GM20000 (cell line): ENCODE results near the gene SDHC.
"Not testable (repeated sequence)": the region's sequence is repeated elsewhere in the genome, so short reads cannot be mapped to it uniquely, and the experiment has no call there.

Source experiments
- DNase-seq: peaks from one replicate; pipeline ENCODE4 v3.0.0; 2012; ENCODE audit warnings: low spot score
- TF ChIP-seq, protein P1 (sequence below): IDR thresholded peaks from 2 replicates; pipeline ENCODE4 v1.5.1; 2012; ENCODE audit warnings: mild to moderate bottlenecking, control low read depth; ENCODE audit errors: extremely low read depth, missing control alignments

SDHC gene

DNA sequence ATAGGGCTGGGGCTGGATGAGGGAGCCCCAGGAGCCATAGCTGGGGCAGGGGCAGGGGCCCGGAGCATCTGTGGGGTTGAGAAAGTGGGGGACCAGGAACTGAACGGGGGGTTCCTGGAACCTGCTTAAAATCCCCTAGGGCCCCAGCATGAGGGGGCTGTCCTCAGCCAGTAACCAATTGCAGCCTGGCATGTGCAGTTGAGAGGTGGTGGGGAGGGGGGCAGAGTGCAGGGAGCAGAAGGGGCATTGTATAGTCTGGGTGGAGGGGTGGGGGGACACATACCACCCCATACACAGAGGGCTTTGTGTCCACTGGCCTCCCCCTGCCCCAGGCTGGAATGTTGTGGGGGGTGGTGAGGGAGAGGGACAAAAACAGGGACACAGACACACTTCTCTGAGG, 4.3 kb upstream of the SDHC start, which contains the start of gene MPZ:
MPZ (minus strand) TSS at position 101 of the 400 bp plus-strand sequence; CDS start at position 38, 63 bp downstream.
- no peak for DNase-seq
- TF ChIP-seq, protein P1, sequence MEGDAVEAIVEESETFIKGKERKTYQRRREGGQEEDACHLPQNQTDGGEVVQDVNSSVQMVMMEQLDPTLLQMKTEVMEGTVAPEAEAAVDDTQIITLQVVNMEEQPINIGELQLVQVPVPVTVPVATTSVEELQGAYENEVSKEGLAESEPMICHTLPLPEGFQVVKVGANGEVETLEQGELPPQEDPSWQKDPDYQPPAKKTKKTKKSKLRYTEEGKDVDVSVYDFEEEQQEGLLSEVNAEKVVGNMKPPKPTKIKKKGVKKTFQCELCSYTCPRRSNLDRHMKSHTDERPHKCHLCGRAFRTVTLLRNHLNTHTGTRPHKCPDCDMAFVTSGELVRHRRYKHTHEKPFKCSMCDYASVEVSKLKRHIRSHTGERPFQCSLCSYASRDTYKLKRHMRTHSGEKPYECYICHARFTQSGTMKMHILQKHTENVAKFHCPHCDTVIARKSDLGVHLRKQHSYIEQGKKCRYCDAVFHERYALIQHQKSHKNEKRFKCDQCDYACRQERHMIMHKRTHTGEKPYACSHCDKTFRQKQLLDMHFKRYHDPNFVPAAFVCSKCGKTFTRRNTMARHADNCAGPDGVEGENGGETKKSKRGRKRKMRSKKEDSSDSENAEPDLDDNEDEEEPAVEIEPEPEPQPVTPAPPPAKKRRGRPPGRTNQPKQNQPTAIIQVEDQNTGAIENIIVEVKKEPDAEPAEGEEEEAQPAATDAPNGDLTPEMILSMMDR: no peak

GRCh38 chr1:161311595-161312181, 2.5 kb upstream of the SDHC start:
- DNase-seq: no peak
- TF ChIP-seq, protein P1: no peak

GRCh38 chr1:161313554-161314200, 504 bp upstream of the SDHC start:
- no peak for DNase-seq
- TF ChIP-seq, protein P1: no peak

DNA sequence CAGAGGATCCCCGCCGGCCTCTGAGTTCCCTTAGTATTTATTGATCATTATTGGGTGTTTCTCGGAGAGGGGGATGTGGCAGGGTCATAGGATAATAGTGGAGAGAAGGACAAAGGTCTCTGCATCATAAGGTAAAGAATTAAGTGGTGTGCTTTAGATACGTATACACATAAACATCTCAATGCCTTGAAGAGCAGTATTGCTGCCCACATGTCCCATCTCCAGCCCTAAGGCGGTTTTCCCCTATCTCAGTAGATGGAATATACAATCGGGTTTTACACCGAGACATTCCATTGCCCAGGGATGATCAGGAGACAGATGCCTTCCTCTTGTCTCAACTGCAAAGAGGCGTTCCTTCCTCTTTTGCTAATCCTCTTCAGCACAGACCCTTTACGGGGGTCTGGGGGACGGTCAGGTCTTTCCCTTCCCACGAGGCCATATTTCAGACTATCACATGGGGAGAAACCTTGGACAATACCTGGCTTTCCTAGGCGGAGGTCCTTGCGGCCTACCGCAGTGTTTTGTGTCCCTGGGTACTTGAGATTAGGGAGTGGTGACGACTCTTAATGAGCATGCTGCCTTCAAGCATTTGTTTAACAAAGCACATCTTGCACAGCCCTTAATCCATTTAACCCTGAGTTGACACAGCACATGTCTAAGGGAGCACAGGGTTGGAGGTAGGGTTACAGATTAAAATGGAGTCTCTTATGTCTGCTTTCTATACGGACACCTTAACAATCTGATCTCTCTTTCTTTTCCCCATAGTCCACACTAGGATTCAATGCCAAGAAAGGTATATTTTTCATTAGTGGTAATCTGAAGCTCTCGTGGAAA, 1.9 kb downstream of the SDHC start:
- not testable (repeated sequence) for DNase-seq

GRCh38 chr1:161324020-161324419, 9.8 kb downstream of the SDHC start:
- TF ChIP-seq, protein P1: no peak
- DNase-seq: no peak

DNA sequence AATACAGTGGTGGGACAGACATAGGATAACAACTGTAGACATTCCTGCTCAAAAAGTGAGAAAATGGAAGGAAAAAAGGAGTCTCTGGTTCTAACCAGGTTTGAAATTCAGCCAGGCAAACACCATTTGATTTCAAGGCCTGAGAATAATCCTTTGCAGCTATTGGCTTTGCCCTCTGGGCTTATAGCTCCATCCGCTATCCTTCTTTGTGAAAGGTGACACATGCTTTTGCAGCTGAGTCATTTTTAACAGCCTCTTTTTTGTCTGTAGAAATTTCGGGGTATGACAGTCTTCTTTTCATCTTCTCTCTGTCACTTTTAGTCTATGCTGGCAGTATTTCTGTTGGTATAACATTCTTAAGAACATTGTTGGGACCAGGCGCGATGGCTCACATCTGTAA, 16.2 kb downstream of the SDHC start:
- TF ChIP-seq, protein P1: no peak
- no peak for DNase-seq

DNA sequence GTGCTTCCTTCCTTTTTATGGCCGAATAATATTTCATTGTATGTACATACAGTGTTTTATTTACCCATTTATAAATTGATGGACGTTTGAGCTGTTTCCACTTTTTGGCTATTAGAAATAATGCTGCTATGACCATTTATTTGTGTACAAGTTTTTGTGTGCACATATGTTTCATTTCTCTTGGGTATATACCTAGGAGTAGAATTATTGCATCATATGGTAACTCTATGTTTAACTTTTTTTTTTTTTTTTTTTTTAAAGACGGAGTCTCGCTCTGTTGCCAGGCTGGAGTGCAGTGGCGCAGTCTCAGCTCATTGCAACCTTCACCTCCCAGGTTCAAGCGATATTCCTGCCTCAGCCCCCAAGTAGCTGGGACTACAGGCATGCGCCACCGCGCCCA, 19.0 kb downstream of the SDHC start:
- TF ChIP-seq, protein P1: no peak
- DNase-seq: no peak
